Measurements from ENCODE around the gene EPO.

DNA sequence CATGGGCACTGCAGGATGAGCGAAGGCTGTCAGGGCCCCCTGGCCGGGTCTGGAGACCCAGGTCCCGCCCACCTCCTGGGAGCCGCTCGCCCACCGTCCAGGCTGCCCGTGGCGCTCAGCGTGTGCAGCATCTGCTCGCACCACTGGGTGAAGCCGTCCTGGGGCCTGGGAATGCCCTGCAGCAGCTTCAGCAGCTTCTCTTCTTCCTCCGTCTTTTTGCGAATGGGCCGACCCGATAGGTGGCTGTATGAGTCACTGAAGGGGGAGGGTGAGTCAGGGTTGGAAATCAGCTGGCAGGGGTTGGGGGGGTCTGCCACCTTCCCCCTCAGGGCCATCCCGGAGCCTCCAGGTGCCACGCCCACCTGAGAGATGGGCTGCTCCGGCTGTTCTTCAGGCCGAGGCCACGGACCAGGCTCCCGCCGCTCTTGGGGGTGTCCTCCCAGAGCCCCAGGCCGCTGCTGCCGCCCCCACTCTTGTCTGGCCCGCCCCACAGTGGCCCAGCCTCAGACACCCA lies 38.0 kb upstream of the EPO start:
- TF ChIP-seq, protein P1, sequence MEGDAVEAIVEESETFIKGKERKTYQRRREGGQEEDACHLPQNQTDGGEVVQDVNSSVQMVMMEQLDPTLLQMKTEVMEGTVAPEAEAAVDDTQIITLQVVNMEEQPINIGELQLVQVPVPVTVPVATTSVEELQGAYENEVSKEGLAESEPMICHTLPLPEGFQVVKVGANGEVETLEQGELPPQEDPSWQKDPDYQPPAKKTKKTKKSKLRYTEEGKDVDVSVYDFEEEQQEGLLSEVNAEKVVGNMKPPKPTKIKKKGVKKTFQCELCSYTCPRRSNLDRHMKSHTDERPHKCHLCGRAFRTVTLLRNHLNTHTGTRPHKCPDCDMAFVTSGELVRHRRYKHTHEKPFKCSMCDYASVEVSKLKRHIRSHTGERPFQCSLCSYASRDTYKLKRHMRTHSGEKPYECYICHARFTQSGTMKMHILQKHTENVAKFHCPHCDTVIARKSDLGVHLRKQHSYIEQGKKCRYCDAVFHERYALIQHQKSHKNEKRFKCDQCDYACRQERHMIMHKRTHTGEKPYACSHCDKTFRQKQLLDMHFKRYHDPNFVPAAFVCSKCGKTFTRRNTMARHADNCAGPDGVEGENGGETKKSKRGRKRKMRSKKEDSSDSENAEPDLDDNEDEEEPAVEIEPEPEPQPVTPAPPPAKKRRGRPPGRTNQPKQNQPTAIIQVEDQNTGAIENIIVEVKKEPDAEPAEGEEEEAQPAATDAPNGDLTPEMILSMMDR (IDR thresholded peaks at IDR 0.05 in 8 of 11, conservative IDR thresholded peaks at IDR 0.05 in 3 of 11) = no peak
- TF ChIP-seq POLR2A (IDR thresholded peaks at IDR 0.05) = no peak
